AML-193 (cell line): ENCODE measurements around the gene EGFL8.

Experiments used
- DNase-seq, 2 experiments: peaks; one replicate each; lab custom pipeline; 2025; lab: John Stamatoyannopoulos, UW

Gene EGFL8

DNA sequence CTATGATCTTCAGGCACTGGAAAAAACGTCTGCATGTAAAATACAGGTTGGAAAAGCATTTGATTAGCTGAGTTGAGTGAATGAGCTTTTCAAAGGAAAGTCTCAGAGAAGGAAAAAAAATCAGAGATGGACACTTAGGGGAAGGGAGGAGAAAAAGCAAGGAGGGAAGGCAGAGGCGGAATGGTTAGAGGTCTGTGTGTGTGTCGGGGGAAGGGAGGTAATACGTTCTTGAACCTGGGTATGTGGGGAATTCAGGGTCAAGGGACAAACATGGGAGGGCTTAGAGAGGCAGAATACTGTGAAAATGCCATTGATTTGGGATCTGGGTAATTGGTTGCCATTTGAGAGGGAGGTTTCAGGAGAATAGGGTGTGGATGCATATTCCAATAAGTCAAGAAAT, 17.7 kb upstream of the EGFL8 start:
- no peak for DNase-seq

DNA sequence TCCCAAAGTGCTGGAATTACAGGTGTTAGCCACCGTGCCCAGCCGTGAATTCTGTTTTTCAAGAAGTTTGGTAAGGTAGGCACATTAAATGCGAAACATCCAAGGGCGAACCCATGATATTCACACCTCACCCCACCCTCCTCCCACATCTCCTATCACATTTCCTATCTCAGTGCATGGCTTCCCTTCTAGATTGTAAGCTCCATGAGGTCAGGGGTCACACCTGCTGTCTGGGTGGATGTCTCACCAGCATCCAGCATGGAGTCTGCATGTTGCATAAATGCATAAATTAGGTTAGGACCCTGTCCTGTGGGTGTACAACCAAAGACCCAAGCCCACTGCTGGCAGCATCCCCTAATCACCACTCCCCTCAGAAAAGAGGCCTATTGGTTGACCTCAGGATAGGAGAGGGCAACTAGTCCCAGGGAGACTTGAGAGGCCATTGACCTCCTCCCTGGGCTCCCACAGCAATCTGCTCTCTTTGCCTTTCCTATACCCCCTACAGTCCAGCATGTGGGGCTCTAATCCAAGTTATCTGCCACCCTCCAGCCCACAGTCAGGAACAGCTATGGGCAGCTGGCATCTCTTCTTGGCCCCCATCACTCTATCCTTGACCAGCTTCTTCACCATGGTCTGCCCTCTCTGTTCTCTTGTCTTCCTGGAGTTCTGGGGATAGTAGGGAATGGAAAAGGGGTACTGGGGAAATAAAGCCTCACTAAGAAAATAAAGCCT, 16.8 kb upstream of the EGFL8 start:
- DNase-seq: no peak

DNA sequence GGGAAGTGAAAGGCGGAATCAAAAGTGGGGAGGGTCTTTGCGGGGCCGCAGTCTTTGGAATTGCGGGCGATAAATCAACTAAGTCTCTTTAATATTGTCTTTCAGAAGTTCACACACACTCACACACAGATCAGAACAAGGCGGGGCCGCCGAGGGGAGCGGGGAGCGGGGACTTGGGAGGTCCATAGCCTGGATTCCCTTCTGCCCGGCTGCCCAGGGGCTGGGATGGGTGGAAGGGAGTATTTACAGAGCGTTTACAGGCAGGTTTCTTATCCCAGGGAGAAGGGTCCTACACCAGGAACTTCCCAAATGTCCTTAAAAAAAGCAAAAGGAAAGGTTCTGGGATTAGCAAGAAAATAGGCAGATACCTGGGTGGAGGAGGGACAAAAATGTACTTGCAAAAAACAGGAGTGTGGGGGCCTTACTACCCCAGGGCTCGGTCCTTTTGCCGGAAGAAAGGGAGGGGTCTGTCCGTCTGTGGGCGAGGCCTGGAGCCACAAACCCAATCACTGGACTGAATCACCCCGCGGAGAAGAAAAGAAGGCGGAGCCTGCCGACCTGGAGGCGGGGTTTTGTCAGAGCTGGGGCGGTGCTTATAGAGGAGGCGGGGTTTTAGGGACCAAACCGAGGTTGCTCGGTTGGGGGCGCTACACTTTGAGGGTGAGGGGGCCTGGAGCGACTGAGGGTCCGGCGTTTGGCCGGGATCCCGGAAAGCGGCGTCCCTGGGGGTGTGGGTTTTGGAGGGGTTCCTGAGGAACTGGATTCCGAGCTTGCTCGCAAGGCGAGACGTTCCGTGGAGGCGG, 15.9 kb upstream of the EGFL8 start:
- no peak for DNase-seq

DNA sequence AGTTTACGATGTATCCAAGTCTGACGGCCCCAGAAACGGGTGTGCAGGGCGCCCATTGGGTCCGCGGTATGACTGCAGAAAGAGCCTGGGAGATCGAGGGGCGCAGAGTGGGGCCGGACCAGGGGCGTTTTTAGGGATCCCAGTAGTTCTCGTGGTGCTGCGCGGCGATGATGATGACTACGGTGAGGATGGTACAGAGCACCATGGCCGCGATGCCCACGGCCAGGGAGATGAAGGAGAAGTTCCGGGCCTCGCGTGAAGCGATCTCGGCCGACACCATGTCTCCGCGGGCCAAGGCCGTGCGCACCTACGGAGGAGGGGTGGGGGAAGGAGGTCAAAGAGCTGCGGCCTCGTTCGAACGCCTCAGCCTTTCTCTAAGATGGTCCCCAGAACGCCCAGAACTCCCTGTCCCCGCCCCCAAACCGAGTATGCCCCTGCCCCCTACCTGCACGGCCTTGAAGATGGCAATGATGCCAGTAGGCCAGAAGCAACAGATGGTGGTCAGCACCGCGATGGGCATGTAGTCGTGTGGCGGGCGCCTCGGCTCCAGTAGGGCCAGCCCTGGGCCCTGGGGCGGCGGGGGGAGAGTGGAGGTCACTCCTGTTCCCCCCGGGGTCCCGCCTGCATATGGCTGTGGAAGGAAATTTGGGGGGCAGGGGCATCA, 15.2 kb upstream of the EGFL8 start:
- DNase-seq: no peak

DNA sequence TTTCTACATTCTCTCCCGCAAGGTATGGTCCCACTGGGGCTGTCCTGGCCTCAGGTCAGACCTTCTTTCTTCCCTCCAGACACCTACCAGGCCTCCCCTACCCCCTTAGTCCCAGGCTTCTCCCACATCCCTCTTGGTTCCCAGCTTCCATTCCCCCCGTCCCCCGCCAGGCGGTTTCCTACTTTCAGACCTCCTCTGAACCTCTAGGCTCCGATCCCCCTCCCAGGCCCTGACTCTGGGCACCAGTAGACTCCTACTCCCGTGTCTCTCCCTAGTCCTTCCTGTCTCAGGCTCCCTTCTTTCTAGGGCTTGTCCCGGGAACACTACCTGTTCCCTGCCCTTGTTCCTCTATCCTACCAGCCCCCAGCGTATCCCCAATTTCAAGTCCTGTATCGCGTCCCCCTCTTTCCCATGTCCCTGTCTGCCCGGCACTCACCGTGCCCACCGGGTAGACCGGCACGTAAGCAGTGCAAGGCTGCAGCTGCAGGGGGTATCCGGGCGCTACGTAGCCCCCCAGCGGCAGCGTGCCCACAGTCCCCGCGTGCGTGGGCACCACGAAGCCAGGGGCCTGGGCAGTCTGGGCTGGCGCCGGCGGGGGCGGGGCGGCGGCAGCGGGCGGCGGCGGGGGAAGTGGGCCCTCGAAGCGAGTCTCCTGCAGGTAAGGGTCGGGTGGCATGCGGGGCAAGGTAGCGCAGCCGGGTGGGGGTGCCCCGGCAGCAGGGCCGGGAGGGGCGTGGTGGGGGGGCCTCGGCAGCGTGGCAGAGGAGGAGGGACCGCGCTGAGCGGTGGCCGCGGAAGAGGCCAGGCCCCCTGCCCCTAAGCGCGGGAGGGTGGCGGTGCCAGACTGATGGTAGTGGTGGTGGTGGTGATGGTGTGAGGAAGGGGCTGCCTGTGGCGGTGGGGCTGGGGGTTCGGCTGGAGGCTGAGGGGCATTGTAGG, 14.2 kb upstream of the EGFL8 start:
- no peak for DNase-seq

DNA sequence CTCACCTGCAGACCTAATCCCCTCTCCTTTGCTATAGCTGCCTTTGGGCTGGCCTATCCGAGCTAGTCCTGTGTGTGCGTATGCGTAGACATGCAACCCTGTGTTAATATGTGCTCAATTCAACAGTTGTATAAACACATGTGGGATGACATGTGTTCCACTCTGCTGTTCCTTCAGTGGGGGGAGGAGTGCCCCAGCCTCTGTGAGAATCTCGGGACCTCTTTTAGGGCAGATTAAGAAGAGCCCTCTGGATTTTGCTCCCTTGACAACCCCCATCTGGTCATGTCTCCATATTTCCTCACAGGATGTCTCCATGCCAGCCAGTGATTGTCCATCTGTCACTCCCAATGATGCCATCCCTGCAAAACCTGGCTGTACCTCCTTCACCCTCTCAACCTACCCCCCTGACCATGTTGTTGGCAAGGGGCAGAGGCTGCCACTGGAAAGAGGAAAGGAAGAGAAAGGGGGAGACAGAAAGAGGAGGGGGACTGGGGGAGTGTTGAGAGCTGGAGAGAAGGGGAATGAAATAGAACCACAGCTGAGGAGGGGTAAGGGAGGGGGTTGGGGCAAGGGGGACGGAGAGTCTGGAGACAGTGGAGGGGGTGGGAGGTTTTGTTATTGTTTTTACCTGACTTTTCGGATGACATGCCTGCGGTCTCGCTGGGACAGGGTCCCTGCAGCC, 13.1 kb upstream of the EGFL8 start:
- DNase-seq: no peak

DNA sequence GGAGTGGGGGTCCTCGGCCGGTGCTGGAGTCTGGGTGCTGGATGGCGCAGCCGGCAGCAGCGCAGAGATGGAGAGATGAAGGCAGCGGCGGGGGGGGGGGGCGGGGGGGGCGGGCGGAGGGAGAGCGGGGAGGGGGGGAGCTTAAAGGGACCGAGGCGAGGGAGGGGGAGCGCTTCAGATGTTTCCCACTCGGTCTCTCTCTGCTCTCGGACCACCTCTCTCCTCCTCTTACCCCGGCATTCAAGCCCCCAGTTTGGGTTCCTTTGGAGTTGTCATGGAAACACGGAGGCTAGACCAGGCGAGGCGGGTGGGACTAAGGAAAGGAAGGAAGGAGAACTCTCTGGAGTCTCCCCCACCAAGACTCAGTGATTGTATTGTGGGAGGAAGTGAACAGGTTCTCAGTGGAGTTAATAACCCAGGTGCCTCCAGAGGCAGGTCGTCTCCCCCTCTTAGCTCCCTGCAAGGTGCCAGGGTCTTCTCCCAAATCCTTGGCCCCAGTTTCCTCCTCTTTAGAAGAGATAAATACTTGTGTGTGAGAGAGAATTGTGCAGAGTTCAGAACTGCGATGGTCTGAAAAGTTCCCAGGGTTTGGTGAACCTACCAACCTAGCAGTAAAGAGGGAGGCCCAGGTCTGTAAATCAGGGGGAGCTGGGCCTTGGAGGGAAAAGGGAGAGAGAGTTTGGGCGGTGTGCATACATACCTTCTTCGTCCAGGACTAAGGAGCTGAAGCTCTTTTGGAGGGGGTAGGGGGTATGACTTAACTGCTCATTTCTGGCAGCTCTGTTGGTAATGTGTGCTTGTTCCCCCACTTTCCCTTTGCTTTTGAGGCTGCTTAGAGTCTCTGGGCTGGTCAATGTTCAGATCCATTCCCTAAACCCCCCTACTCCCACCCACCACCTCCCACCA, 12.3 kb upstream of the EGFL8 start, which contains the start of gene PRRT1:
Gene PRRT1 (minus strand): TSS at position 77 of the 906 bp plus-strand sequence. CDS start 112 bp downstream, outside the sequence.
- DNase-seq: no peak

DNA sequence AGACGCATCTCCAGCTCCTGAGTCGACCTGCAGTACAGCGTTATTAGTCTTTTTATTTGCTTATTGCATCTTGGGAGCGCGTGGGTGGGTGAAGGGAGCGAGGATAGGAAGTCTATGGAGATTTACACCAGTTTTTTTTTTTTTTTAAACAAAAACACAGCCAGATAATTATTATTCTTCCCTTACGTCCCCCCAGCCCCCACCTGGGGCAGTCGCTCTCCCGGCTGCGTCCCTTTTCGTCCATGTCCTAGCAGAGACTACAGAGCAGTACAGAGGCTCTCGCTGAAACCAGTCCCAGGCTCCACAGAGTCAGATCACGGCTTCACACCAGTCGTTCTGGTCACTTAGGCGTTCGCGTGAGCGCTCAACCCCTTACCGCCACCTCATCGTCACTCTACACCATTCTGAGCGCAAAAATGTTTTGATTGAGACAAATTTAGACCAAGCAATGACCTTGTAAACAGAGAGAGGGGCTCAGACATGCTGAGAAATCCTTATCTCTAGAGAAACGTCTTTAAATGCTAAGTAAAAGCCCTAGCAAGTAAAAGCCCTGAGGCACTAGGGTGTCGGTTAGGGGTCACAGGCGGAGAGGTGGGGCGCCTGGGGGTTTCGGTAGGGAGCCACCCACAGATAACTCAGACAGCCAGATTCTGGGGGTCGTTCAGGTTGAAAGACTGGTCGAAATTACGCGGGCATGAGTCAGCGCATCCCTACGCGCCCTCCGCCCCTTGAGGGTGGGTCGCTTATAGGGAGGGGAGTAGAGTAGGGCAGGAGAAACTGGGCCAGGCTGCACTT, 11.4 kb upstream of the EGFL8 start:
- no peak for DNase-seq

DNA sequence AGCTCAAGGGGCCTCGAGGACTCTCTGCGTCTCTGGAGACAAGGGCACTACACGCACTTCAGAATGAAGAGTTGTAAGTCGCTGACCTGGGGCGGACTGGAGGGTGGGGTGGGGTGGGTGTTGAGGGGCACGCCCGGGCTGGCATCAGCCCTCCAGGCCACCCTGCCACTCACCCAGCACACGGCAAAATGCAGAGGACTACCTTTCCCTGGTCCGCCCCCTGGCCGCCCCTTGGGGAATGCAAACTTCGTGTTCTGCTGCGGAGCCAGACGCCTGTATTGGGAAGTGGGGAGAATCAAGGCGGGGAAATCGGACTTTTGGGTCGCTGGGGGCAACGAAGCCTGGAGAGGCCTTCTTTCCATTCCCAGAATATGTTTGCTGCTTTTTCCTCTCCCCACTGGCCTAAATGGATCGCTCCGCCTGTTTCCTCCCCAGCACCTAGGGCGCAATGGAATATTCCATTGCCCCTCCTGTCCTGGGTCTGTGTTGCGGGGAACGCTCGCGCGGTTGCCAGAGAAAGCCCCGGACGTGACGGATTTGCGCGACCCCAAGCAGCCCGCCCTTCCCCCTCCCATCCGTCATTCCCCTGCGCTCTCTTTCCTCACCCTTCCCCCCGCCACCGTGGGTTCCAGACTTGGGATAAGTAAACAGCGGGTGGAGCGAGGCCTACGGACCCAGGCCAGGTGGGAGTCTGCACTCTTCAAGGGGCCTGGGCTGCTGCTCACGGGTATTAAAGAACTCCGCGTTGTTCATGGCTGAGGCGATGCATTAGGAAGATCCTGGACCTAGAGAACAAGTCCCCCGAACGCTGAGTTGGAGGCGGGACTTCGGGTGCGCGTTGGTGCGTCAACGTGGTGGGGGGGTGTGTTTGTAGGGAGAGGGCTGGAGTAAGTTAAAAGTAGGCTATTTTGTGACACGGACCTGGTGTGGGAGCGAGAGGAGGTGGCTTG, 10.6 kb upstream of the EGFL8 start, which contains the start of gene PPT2:
Gene PPT2 (plus strand): TSS at position 578 of the 950 bp plus-strand sequence. CDS start 454 bp downstream, outside the sequence.
- peak; percentile 69 to 75 for DNase-seq

DNA sequence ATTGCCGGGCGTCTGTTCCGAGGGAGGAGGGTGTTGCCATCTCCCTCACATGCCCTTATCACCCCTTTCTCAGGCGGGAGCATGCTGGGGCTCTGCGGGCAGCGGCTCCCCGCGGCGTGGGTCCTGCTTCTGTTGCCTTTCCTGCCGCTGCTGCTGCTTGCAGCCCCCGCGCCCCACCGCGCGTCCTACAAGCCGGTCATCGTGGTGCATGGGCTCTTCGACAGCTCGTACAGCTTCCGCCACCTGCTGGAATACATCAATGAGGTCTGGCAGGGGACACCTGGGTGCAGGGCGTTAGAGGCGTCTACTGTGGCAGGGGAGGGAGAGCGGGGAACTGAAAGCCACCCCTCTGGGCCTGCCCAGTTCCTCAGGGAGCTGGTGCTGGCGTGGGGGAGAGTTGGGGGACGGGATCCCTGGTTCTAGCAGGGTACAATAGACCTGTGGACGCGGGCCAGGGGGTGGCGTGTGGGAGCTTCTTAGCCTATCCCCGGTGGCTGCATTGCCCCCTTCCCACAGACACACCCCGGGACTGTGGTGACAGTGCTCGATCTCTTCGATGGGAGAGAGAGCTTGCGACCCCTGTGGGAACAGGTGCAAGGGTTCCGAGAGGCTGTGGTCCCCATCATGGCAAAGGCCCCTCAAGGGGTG, 9.8 kb upstream of the EGFL8 start:
- DNase-seq: peak; percentile 60 to 69

DNA sequence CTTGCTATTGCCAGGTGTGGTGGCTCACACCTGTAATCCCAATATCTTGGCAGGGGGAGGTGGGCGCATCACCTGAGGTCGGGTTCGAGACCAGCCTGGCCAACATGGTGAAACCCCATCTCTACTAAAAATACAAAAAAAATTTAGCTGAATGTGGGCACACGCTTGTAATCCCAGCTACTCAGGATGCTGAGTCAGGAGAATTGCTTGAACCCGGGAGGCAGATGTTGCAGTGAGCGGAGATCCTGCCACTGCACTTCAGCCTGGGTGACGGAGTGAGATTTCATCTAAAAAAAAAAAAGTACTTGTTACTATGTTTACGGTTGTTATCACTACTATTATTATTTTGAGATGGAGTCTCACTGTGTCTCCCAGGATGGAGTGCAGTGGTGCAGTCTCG, 7.5 kb upstream of the EGFL8 start:
- DNase-seq: no peak

DNA sequence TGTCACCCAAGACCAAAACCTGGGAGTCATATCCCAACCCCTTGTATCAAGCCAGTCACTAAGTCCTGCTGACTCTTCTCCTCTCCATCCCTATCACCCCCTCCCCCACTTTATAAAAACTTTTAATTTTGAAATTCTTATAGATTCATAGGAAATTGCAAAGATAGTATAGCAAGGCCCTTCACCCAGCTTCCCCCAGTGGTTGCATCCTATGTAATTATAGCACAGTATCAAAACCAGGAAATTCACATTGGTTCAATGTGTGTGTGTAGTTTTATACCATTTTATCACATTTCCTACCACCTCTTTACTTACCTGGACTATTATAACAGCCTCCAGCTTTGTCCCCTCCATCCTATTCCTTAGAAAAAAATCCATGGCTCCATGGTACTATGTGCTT, 6.3 kb upstream of the EGFL8 start:
- no peak for DNase-seq

DNA sequence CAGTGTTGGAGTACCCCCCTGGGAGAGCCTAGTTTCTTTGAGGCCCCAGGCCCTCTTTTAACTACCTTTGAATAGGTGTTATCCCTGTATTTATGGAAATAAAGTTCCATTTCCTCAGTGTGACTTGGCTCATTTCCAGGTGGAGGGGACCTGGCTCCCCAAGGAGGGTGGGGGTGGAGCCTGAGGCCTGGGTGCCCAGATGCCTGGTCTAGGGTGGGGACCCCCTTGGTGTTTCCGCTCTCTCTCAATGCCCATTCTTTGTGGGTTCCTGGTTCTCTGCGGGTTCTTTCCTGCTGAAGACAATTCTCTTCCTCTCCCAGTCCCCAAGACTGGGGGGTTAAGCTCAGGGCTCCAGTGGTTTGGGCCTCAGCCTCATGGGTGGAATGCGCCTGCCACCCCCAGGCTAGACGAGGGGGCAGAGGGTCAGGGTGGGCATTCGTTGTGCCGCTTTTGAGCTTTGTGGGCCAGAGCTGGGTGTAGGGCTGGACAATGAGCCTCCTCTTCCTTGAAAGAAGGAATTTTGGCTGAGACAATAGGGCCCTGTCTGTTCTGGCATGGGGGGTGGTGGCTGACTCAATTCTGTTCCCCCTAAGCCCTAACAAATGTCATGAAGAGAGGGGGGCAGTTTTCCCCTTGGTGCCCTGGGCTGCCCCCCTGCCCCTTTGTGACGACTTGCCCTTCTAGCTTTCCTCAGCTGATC, 686 bp upstream of the EGFL8 start:
- DNase-seq: no peak

DNA sequence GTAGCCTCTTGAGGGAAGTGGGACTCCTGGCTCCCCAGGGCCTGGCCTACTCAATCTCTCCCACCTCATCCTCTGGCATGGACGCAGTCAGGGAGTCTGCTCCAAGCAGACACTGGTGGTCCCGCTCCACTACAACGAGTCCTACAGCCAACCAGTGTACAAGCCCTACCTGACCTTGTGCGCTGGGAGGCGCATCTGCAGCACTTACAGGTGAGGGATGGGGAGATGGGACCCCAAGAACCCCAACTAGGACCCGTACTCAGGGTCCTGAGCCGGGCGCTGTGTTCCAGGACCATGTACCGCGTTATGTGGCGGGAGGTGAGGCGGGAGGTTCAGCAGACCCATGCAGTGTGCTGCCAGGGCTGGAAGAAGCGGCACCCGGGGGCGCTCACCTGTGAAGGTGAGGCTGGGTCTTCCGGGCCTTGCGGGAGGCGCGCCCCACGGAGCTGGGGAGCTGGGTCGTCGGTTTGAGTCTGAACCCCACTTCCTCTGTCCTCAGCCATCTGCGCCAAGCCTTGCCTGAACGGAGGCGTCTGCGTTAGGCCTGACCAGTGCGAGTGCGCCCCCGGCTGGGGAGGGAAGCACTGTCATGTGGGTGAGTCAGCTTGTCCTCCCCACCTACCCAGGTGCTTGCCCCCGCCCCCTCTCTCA, 2.1 kb downstream of the EGFL8 start:
- no peak for DNase-seq

DNA sequence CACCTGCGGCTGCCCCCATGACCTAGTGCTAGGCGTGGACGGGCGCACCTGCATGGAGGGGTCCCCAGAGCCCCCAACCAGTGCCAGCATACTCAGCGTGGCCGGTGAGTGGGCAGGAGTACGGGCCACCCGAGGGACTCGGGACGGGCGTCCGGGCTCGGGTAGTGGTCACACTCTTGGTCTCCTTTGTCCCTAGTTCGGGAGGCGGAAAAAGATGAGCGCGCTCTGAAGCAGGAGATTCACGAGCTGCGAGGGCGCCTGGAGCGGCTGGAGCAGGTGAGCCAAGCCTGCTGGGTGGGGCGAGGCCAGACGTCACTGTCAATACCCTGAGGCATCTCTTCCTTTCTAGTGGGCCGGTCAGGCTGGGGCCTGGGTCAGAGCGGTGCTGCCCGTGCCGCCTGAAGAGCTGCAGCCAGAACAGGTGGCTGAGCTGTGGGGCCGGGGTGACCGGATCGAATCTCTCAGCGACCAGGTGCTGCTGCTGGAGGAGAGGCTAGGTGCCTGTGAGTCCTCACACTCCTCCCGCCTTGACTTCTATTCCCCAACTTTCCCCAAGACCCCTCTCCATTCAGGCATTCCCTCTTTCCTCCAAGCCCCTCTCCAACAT, 2.9 kb downstream of the EGFL8 start:
- DNase-seq: no peak

DNA sequence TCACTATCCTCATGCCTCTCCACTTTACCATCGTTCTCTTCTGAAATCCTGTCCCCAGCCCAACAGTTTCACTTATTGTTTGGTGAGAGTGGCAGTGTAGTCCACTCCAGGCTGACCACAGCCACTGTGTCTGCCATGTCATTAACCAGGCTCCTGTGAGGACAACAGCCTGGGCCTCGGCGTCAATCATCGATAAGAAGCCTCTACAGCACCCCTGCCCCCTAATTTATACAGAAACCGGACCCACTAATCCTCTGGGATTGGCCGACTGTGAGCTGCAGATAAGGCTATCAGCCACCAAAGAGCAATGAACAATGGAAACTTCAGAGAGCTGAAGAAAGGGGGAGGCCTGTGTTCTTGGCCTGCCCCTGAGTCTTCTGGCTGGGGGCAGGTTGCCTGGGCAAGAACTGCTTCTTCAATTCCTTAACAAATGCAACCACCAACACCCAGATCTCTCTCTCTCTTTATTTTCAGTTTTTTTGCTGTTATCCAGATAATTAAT, 3.4 kb downstream of the EGFL8 start:
- no peak for DNase-seq
